Measurements from ENCODE around the gene IRF2. TPM values are rescaled to one million over a fixed set of nuclear protein-coding genes. Genes with fewer than 3 reads are reported as not detected.
A peak's percentile ranks its signal among the peaks of the same experiment; 100 is the strongest.

The IRF2 gene
- total RNA-seq, 3 donors from 2014 or later, result 39.3 to 59.8 (median 53.5) TPM

- no peak for DNase-seq
- Histone ChIP-seq H3K4me3 (no peak overlapping the region), H3K4me1 (ENCODE audit: low read depth) (no peaks in the 10 kb centered on the region), H3K36me3 (ENCODE audit: low read depth) (no peaks in the 10 kb centered on the region), H3K9me3 (no peaks in the 10 kb centered on the region)
- TF ChIP-seq, protein P1, sequence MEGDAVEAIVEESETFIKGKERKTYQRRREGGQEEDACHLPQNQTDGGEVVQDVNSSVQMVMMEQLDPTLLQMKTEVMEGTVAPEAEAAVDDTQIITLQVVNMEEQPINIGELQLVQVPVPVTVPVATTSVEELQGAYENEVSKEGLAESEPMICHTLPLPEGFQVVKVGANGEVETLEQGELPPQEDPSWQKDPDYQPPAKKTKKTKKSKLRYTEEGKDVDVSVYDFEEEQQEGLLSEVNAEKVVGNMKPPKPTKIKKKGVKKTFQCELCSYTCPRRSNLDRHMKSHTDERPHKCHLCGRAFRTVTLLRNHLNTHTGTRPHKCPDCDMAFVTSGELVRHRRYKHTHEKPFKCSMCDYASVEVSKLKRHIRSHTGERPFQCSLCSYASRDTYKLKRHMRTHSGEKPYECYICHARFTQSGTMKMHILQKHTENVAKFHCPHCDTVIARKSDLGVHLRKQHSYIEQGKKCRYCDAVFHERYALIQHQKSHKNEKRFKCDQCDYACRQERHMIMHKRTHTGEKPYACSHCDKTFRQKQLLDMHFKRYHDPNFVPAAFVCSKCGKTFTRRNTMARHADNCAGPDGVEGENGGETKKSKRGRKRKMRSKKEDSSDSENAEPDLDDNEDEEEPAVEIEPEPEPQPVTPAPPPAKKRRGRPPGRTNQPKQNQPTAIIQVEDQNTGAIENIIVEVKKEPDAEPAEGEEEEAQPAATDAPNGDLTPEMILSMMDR (IDR thresholded peaks at IDR 0.05), result no peak
- intact Hi-C loops (cut with DNase I, micrococcal nuclease), result no loop called here
- ATAC-seq, result no peak
Observed at GRCh38 chr4:184357165-184357564, 117.2 kb downstream of the IRF2 start.

DNA sequence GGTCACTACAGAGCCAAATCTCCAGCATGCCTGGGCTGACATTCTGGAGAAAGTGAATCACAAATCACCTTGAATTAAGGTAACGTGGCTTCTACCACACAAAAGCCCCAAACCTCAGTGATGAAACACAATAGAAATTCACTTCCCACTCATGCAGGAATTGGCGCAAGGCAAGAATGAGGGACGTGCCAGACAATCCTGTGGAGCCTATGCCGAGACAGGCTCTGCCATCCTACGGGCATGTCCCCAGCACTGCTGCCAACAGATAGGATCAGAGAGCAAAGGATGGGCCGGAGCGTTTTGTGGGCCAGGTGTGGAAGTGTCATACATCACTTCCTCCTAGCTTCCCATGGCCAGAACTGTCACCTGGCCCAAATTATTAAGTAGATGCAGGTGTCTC lies 118.0 kb downstream of the IRF2 start:
- Histone ChIP-seq H3K36me3 (ENCODE audit: low read depth) (no peaks in the 10 kb centered on the region), H3K4me1 (ENCODE audit: low read depth) (no peaks in the 10 kb centered on the region), H3K9me3 (no peaks in the 10 kb centered on the region), H3K4me3 (no peak overlapping the region)
- no peak for DNase-seq
- intact Hi-C loops (cut with DNase I, micrococcal nuclease), result no loop called here
- ATAC-seq, result no peak
- TF ChIP-seq, protein P1 (IDR thresholded peaks at IDR 0.05), result no peak

DNA sequence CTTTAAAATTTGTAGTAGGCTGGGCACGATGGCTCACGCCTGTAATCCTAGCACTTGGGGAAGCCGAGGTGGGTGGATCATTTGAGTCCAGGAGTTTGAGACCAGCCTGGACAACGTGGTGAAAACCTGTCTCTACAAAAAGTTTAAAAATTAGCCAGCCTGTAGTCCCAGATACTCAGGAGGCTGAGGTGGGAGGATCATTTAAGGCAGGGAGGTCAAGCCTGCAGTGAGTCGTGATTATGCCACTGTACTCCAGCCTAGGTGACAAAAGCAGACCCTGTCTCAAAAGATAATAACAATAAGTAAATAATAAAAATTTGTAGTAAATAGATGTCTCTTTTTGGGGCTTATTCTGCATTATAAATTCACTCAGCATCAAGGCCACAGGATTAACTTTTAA lies 118.5 kb downstream of the IRF2 start:
- no peak for DNase-seq
- no peak for ATAC-seq
- TF ChIP-seq, protein P1 (IDR thresholded peaks at IDR 0.05), result no peak

GRCh38 chr4:184355111-184355604 lies 119.2 kb downstream of the IRF2 start:
- peak; percentile 80 for ATAC-seq
- H3K4me3 ChIP-seq, result no peak overlapping the region
- H3K4me1 ChIP-seq (ENCODE audit: low read depth), result no peaks in the 10 kb centered on the region
- intact Hi-C loops (cut with DNase I, micrococcal nuclease), result no loop called here
- no peaks in the 10 kb centered on the region for H3K9me3 ChIP-seq
- TF ChIP-seq, protein P1 (IDR thresholded peaks at IDR 0.05), result no peak
- H3K36me3 ChIP-seq (ENCODE audit: low read depth), result no peaks in the 10 kb centered on the region
- peak in 1 of 3 donors; percentile 53 for DNase-seq

More for the DNA sequence above, 118.5 kb downstream of the IRF2 start:
- H3K4me3 ChIP-seq, result no peak overlapping the region
- intact Hi-C loops (cut with DNase I, micrococcal nuclease), result no loop called here
- H3K36me3 ChIP-seq (ENCODE audit: low read depth), result no peaks in the 10 kb centered on the region
- H3K4me1 ChIP-seq (ENCODE audit: low read depth), result no peaks in the 10 kb centered on the region
- H3K9me3 ChIP-seq, result no peaks in the 10 kb centered on the region

DNA sequence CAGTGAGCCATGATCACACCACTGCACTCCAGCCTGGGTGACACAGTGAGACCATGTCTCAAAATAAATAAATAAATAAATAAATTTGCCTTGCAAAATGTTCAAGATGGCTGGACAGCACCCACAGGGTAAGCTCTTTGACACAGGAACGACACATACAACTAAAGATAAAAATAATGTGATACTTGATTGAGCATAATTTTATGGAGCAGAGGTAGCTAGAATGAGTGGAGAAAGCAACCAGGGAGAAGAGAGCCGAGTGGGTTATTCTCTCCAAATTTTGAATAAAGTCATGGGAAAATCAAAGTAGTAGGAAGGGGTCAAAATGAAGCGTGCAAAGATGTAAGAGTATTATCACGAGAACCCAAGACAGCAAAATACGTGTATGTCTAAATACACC lies 121.5 kb downstream of the IRF2 start:
- Histone ChIP-seq H3K4me3 (no peak overlapping the region), H3K4me1 (ENCODE audit: low read depth) (peaks cover 18% of the 10 kb centered on the region), H3K9me3 (no peaks in the 10 kb centered on the region), H3K36me3 (ENCODE audit: low read depth) (no peaks in the 10 kb centered on the region)
- no peak for DNase-seq
- TF ChIP-seq, protein P1 (IDR thresholded peaks at IDR 0.05), result no peak
- ATAC-seq, result no peak
- intact Hi-C loops (cut with DNase I, micrococcal nuclease), result no loop called here
